DND-41 (cell line): ENCODE data around the gene FTO.

Source experiments
- CTCF ChIP-seq: IDR thresholded peaks from 2 replicates; pipeline ENCODE4 v1.5.1; 2012; ENCODE audit warnings: borderline replicate concordance, low read length, moderate library complexity, mild to moderate bottlenecking; ENCODE audit not compliant: poor library complexity, severe bottlenecking; ENCODE audit errors: extremely low read depth
- EZH2 ChIP-seq: IDR thresholded peaks from 3 replicates; pipeline ENCODE4 v1.6.1; 2012; ENCODE audit warnings: borderline replicate concordance, low read depth, mild to moderate bottlenecking, moderate library complexity, low read length, inconsistent platforms; ENCODE audit not compliant: severe bottlenecking

- TF ChIP-seq CTCF = no peak
- TF ChIP-seq EZH2 = no peak
These were observed 386.6 kb downstream of the FTO start for GRCh38 chr16:54090602-54091001.
